ENCODE data around the gene DCAKD. TPM values are rescaled to one million over a fixed set of nuclear protein-coding genes. Genes with fewer than 3 reads are reported as not detected.
"Not testable (repeated sequence)": the region's sequence is repeated elsewhere in the genome, so short reads cannot be mapped to it uniquely, and the experiment has no call there.

Gene DCAKD
- total RNA-seq, 1 donor from 2014 or later = 25.6 TPM

DNA sequence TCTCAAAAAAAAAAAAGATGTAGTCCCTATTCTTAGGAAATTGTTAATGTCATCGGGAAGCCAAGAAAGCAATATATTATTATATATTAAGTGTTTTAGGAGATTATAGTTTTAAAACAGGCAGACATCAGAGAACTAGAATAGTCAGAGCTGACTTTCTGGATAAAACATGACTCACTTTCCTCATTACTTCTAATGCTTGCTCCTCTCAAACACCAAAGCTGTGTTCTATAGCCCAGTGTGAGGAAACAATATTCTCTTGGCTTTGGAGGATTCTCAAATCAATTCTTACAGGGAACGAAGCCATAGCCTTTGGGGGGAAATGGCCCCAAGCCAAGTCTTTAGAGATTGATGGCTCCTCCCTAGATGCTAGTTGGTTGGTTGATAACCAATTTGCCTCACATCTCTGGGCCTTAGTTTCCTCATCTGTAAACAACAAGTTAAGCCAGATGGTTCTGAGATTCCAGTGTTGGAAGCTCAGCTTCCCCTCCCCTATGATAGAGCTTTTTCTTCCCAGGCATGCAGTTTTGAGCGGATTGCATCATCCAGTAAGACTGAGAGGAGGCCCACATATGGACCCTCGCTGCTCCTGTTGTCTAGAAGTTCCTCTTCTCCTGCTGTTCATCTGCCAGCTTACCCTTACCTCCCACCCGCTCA is 22.1 kb upstream of the DCAKD start:
- ATAC-seq (peak; percentile 71), DNase-seq (no peak)
- intact Hi-C loops (cut with micrococcal nuclease) = no loop called here

- ATAC-seq (no peak), DNase-seq (no peak)
- intact Hi-C loops (cut with micrococcal nuclease) = no loop called here
Measured at GRCh38 chr17:45070809-45071208, 19.4 kb upstream of the DCAKD start.

- peak; percentile 48 for ATAC-seq
- intact Hi-C loops (cut with micrococcal nuclease) = no loop called here
- DNase-seq = no peak
Measured at GRCh38 chr17:45070001-45070400, 18.6 kb upstream of the DCAKD start.

DNA sequence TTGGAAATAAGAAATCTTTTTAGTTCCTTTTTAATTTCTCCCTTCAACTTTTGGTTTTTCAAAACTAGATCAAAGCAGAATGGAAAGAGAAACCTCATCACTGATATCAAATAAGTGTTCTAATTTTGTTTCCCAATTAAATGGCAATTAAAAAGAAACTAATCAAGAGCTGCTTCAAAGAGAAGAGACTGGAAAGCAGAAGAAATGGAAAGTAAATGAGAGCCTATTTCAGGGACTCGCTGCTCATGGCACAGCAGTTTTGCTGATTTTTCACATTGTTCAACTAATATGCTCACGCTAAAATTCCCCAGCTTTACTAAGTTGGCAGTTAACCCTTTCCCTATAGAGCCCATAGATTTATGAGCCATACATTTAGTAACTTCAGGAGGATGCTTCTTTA is 16.2 kb upstream of the DCAKD start:
- no peak for DNase-seq

GRCh38 chr17:45063198-45063597 is 11.8 kb upstream of the DCAKD start:
- ATAC-seq = no peak
- intact Hi-C loops (cut with micrococcal nuclease) = no loop called here
- no peak for DNase-seq

More for the DNA sequence above, 16.2 kb upstream of the DCAKD start:
- ATAC-seq = no peak
- intact Hi-C loops (cut with micrococcal nuclease) = no loop called here

DNA sequence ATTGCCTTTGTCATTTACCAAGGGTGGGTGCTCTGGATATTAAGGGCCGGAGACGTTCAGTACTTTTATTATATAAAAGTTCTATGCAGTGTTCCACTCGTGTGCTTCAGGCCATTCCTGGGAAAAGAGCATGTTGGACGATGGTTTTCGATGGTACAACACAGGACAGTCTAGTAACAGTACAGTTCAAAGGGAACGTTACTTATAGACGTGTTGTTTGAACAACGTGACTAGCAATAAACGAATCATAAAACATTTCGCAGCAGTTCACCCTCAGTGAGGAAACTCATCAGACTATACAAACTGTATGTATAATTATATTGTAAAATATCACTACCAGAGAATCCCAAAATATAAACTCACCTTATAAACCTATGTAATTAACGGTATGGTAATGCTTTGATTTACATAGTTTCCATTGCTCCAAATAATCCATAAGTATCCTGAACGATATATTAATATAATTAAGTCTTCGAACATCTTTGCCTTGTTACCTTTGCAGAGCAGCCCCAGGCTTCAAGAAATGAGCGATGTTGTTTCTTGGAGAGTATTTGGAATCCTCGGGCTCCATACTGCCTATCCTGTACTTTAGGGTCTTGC is 10.3 kb upstream of the DCAKD start:
- DNase-seq (no peak), ATAC-seq (no peak)
- intact Hi-C loops (cut with micrococcal nuclease) = no loop called here

- intact Hi-C loops (cut with micrococcal nuclease) = no loop called here
- ATAC-seq (peak; percentile 96), DNase-seq (peak; percentile 96)
Measured at GRCh38 chr17:45060797-45061605, 9.6 kb upstream of the DCAKD start, which contains the start of gene NMT1. NMT1 (plus strand) TSS chr17:45061317; CDS start chr17:45061330, 13 bp downstream.

DNA sequence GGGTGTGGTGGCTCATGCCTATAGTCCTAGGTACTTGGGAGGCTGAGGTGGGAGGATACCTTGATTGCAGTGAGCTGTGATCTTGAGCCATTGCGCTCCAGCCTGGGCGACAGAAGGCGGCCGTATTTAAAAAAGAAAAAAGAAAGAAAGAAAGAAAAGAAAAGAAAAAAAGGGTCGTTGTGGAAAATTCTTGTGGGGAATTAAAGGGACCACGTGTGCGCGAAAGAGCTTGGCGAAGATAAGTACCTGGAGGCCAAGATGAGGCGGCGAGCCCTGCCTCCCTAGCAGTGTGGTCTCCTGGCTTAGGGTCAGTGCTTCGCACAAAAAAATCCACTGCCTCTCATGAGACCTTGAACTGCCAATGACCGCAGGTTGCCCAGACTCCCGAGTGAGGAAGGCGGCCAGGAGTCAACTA is 9.0 kb upstream of the DCAKD start:
- intact Hi-C loops (cut with micrococcal nuclease) = no loop called here
- DNase-seq (no peak), ATAC-seq (peak; percentile 20)

DNA sequence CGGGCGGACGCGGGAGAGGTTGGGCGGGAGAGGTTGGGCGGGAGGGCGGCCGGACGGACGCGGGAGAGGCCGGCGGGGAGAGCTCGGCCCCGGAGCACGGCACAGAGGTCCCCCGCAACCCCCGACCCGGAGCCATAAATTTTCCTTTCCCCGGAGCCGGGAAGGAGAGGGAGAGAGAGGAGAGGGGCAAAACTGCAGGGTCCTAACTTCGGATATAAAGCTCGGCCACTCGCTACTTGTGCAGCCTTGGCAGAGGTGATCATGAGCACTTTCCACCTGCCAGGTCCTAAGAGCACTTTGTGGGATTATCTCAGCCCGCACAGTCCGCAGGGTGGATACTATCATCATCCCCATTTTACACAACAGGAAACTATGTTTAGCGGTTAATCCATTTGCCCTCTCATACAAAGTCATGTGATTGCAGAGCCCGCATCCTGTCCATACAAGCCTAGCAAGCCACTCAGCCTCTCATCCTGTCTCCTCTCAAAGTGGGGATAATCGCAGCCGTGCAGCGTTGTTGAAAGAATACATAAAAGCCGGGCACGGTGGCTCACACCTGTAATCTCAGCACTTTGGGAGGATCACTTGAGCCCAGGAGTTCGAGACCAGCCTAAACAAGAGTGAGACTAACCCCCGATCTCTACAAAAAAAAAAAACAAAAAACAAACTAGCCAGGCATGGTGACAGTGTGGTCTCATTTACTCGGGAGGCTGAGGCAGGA is 780 bp upstream of the DCAKD start:
- DNase-seq = peak; percentile 49
- intact Hi-C loops (cut with micrococcal nuclease) = no loop called here
- ATAC-seq = peak; percentile 2

GRCh38 chr17:45051720-45052051 is 254 bp upstream of the DCAKD start:
- DNase-seq; intact Hi-C loops (cut with micrococcal nuclease); ATAC-seq: not testable (repeated sequence)

DNA sequence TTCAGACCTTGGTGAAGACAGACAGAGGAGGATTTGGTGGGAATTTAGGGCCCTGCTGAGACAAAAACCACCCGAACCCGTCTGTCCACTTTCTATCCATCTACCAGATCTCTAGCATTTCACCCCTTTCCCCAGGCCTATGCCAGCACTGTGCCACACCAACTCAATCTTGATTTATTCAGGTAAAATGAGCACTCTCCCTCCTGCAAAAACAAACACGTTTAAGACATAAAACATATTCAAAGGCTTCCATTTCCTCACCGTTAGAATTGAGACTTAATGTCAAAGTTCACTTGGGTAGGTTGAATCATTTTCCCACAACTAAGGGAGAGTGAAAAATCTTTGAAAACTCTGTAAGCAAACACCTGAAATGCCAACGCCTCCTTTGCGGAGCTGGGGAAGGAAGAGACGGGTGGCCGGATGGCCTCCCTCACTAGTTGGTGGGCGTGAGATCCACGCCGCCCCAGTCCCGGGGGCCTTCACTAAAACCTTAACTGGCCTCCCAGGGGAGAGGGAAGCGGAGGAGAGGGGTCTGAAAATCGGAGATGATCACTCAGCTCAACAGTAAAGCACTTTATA is 862 bp downstream of the DCAKD start:
- intact Hi-C loops (cut with micrococcal nuclease) = no loop called here
- peak; percentile 10 for ATAC-seq
- no peak for DNase-seq

- no peak for ATAC-seq
- DNase-seq = no peak
- intact Hi-C loops (cut with micrococcal nuclease) = no loop called here
Measured at GRCh38 chr17:45048795-45049563, 2.5 kb downstream of the DCAKD start.

GRCh38 chr17:45046537-45047125 is 4.8 kb downstream of the DCAKD start:
- DNase-seq = no peak
- intact Hi-C loops (cut with micrococcal nuclease) = no loop called here
- no peak for ATAC-seq

DNA sequence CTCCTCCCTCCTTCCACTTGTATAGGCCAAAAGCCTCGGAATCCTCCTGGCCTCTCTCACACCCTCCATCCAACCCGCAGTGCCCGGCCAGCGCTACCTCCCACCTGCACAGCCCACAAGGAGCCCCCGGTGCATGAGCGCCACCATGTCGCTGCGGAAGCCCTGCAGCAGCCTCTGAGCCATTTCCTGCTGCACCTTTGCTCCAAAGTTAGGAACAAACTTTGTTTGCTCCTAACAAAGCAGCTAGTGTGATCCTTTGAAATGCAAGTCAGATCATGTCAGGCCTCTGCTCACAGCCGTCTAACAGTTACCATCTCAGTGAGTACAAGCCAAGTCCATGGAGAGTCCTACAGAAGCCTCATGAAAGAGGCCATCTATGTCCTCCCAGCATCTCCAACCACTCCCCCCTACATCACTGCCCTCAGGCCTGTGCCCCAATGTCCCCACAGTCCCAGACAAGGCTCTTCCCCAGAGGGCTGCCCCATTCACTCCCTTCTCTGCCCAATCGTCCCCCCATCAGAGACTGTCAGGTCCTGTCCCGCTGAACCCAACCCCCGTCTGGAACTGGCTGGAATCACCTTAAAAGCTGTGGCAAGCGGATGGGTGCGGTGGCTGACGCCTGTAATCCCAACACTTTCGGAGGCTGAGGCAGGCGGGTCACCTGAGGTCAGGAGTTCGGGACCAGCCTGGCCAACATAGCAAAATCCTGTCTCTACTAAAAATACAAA is 7.5 kb downstream of the DCAKD start:
- DNase-seq (no peak), ATAC-seq (peak; percentile 9)
- intact Hi-C loops (cut with micrococcal nuclease) = no loop called here

DNA sequence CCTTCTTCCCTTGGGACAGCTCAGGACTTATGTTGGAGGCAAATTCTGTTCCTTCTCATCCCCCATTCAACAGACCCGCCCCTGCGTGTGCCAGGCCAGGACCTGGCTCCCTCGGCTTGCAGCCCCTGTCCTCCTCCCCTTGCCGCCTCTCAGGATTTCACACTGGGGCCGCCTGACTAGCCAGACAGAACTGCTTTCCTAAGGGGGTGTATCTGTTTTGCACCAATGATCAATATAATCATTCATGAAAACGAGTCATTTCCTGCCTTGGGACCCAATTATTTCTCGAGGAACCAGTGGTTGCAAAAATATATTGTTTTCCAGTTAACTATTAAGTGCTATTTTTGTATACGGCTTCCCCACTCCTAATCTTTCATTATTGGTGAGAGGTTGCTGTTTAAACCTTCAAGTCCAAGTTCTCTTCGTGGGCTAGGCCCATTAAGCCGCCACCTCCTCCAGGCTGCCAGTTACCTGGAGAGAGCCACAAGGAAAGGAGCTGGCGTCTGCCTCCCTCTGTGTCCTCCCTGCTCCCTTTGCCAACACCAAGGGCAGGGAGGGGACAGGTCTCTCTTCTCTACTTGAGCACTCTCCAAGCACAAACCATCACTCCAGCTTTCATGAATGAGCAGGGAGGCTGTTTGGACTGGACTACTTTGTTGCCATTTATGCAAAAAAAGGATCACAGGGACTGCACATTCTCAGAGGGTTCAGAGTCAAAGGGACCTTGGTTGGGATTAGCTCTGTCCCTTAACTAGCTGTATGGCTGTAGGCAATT is 8.9 kb downstream of the DCAKD start:
- DNase-seq (no peak), ATAC-seq (no peak)
- intact Hi-C loops (cut with micrococcal nuclease) = no loop called here

- ATAC-seq (no peak), DNase-seq (no peak)
- intact Hi-C loops (cut with micrococcal nuclease) = no loop called here
Measured at GRCh38 chr17:45040459-45040858, 11.0 kb downstream of the DCAKD start.
